NCI-H2029 (cell line): ENCODE data around the gene APBB2.

ENCODE experiments used
- DNase-seq: peaks from one replicate; lab custom pipeline; 2025; lab: John Stamatoyannopoulos, UW

APBB2 gene

GRCh38 chr4:40856277-40856839 is 358.0 kb downstream of the APBB2 start:
- DNase-seq, result no peak

DNA sequence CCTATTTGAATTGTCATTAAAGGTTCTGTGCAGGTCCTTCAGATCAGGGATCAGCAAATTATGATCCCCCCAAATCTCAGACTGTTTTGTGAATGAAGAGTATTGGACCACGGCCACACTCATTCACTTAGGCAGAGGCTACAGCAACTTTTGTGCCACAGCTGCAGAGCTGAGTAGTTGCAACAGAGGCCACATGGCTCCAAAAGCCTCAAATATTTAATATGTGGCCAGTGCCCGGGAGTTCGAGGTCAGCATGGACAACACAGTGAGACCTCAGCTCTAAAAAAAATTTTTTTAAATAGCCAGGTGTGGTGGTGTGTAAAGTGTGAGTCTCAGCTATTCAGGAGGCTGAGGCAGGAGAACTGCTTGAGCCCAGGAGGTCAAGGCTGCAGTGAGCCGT is 363.8 kb downstream of the APBB2 start:
- DNase-seq, result no peak

DNA sequence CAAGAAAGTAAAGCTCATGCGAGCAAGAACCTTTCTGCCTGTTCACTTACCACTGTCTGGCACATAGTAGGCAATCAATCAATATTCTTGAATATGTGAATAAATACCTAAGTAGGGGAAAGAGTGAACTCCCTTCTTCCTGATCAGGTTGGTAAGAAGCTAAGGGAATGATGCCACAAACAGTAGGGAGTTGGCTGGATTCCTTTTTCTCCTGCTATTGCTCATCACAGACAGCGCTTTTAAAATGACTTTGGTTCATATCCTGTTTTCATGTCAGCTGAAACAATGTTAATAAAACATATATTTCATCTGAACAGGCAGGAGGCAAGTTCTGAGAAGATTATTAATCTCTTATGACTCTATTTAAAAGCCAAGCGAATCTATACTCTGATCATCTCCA is 365.4 kb downstream of the APBB2 start:
- DNase-seq, result no peak

DNA sequence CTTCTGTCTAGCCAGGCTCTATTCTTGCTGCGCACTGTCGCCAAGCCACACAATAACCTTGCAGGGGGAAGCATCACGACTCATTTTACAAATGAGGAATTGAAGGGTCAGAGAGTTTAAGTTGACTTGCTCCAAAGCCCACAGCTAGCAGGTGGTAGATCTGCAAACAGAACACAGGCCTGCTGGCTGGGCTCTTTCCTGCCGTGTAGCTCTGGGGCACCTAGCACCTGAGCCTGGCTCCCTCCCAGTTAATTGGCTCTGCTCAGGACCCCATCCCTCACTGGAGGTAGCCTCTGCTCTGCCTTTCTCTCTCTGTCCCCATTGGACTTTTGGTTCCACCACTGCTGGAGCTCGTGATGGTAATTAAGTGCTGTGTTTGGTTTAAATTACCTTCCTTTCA is 366.1 kb downstream of the APBB2 start:
- DNase-seq, result peak; percentile 59

- DNase-seq, result no peak
Observed at GRCh38 chr4:40846532-40846931, 367.8 kb downstream of the APBB2 start.

DNA sequence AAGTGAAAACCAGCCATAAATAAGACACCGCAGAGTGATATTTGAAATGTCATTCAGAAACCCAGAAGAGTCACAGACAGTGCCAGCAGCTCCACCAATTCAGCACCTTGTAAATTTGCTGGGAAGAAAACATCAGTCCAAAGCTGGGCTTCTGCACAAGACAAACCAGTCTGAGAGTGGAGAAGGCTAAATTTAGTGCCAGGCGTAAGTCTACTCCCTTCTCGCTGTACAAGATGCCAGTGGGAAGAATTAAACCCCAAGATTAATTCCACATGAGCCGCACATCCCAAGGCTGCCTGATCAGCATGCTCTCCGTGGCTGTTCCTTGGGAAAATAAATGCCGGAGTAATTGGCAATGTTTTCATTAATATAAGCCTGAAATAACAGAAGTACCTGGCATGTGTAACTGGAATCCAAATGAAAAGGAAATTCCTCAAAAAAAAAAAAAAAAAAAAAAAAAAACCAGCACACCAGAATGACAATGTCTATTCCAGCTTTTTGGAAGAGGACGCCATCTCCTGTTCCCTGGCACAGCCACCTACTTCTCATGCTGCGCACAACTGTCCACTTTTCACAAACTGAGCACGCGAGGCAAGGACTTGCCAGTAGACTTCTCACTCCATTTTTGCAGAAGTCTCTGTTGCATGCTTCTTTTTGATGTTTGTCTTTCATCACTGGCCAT is 369.0 kb downstream of the APBB2 start:
- no peak for DNase-seq

DNA sequence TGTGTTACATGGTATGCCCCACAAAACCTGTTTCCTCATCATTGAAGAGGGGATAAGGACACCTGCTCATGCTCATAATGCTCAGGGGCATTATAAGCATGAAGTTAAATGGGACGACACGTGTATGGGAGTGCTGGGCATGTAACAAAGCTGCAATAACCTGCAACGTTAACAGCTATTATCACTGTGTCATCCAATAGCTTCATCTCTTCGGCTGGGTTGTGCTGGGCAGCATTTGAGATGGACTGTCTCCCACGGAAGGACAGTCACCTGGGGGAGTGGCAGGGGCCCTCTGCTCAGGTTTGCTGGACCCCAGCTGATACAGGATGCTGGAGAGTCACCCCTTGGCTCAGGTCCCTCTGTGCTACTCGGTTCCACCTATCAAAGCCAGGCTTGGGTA is 370.1 kb downstream of the APBB2 start:
- DNase-seq, result peak; percentile 19

DNA sequence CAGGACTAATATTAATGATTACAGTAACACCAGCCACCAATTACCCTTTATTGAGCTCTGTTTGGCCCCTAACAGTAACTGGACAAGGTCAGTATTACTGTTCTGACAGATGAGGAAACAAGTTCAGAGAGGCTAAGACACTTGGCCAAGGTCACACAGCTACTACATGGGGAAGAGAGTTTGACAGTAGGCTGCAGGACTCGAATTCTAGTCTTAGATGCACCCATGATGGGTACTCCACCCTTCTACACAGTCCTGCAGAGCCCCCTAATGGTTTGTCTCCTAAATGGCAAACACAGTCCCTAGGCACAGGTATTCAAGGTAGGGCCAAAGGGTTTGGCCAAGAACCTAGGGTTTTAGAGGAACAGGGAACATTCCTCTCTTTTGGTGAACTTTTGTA is 370.6 kb downstream of the APBB2 start:
- DNase-seq, result no peak

- peak; percentile 55 for DNase-seq
Observed at GRCh38 chr4:40842725-40843423, 371.5 kb downstream of the APBB2 start.

DNA sequence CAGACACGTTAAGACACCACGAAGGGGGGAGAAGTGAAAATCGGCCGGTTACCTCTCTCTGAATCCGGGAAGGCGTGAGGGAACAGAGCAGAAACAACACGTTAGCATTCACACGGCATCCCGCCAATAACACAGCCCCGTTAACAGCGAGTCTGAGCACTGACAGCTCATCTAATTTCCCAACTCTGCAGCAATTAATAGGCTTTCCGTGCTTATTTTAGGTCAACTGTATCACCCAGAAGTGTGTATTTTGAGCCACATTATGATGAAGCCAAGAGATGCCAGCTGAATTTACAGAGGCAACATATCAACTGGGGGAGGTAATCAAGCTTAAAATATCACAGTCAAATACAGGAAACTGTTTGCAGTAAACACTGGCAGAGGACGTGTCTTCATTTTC is 372.0 kb downstream of the APBB2 start:
- peak; percentile 70 for DNase-seq

DNA sequence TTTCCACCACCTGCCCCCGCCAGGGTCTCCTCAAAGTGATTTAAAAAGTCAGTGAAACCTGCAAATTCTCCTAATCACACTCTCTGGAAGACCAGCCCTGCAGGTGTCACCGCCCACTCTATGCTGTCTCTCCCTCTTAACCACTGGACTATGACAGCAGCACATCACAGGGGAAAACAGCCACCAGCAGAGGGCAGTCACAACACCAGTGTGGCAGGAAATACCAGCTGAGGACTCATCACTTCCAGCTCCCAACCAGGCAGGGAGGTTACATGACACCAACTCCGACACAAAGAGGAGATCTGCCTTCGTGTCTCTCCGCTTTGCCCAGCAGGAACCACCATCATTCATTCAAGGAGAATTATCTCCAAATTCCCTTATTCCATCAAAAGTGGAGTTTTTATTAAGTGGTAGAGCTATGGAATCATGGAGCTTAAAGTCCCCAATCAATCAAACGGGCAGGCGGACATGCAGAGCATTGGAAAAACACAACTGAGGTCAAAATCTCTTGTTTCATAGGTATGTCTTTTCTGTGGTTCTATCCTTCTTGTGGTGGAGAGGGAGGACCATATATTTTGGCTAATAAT is 373.3 kb downstream of the APBB2 start:
- peak; percentile 94 for DNase-seq

- DNase-seq, result no peak
Observed at GRCh38 chr4:40840255-40840984, 373.9 kb downstream of the APBB2 start.

DNA sequence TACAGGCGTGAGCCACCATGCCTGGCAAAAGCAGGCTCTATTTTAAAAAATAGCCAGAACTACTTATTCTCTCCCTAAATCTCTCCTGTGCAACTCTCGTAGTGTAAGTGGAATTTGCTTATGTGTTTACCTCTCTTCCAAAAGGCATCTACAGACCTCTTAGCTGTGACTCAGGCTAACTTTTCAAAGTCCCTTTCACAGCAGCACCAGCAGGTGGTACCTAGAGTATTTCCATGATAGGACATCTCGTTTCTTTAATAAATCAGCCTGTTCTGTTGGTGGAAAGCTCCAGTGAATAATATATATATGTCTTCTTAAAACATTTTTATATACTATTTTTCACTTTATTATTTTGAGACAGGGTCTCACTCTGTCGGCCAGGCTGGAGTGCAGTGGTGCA is 375.6 kb downstream of the APBB2 start:
- no peak for DNase-seq

DNA sequence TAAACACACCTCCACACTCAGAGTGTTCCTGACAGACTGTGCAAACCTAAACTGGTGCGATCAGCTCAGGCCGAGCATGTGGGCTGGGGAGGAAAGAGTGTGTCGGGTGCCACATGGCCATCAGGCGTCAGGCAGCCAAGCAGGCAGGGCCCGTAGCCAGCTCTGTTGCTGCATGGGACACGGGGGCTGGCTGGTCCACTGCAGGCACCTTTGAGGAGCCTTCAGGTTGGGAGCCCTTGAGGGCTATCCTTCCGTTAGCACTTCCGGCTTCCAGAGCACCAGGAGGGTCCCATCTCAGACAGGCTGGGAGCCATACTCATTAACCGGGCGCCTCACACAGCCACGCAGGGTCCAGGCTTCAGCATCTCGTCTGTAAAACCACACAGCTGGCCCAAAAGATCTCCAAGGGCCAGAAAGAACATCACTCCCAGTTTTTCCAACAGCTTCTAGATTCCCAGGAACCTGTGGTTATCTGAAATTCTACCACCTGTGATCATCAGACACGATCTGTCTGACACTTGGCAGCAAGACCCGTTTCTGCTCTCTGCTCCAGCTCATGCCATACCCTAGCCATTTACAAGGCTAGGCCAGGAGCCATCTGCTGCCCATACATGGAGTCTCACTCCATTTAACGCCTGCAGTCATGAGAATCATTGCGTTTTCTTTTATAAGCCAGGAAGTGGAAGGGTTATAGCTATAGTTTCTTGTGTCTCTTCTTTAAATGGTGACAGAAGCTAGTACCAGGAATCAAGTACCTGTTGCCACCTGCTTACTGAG is 377.1 kb downstream of the APBB2 start:
- DNase-seq, result peak; percentile 24

DNA sequence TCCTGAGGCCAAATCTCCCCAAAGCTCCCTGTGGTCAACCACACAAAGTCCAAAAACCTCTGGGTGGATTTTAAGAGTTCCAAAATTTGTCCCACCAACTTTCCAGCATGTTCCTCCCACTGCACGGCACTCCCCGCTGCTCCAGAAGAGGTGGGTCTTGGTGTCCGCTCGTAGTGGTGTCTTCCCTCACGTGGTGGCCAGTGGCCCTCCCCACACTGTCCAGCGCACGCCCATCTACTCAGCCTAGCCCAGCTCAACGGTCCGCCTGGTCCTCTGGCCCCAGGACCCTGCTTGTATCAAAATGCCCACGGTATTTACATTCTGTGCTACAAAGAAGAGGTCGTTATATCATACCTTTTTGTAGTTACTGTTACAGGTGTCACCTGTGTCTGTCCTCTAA is 381.1 kb downstream of the APBB2 start:
- DNase-seq, result no peak

- no peak for DNase-seq
Observed at GRCh38 chr4:40832175-40832574, 382.2 kb downstream of the APBB2 start.

- no peak for DNase-seq
Observed at GRCh38 chr4:40831146-40831907, 383.0 kb downstream of the APBB2 start.

GRCh38 chr4:40829586-40829985 is 384.8 kb downstream of the APBB2 start:
- DNase-seq, result no peak

- DNase-seq, result no peak
Observed at GRCh38 chr4:40828661-40829060, 385.7 kb downstream of the APBB2 start.

DNA sequence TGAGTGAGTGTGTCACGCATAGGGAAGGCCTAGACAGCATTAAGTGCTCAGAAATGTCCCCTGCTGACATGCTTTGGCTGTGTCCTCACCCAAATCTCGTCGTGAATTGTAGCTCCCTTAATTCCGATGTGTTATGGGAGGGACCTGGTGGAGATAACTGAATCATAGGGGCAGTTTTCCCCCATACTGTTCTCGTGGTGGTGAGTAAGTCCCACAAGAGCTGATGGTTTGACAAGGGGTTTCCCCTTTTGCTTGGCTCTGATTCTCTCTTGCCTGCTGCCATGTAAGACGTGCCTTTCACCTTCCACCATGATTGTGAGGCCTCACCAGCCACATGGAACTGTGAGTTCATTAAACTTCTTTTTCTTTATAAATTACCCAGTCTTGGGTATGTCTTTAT is 386.6 kb downstream of the APBB2 start:
- no peak for DNase-seq

- no peak for DNase-seq
Observed at GRCh38 chr4:40826821-40827220, 387.5 kb downstream of the APBB2 start.
